HEK293 (cell line): ENCODE measurements around the gene MORN3.

Experiments
- ATF2 ChIP-seq: fragments of 450-650 bp; formaldehyde crosslinking; IDR thresholded peaks from 2 replicates; pipeline ENCODE4 v1.5.1; 2016; ENCODE audit warnings: missing biosample characterization, missing genetic modification characterization, low read depth
- GFI1B ChIP-seq: fragments of 450-650 bp; formaldehyde crosslinking; IDR thresholded peaks from 2 replicates; pipeline ENCODE4 v1.5.1; 2016; ENCODE audit warnings: missing biosample characterization, missing genetic modification characterization
- HOXA7 ChIP-seq: sonication (generic); formaldehyde crosslinking; IDR thresholded peaks from 2 replicates; pipeline ENCODE4 v1.8.1; 2022; ENCODE audit warnings: missing genetic modification reagents, borderline replicate concordance
- HOXC10 ChIP-seq: sonication (generic); formaldehyde crosslinking; IDR thresholded peaks from 2 replicates; pipeline ENCODE4 v1.8.1; 2023; ENCODE audit warnings: mild to moderate bottlenecking, missing genetic modification reagents
- INSM2 ChIP-seq: fragments of 450-650 bp; formaldehyde crosslinking; IDR thresholded peaks from 2 replicates; pipeline ENCODE4 v1.5.1; 2016; ENCODE audit warnings: missing biosample characterization, missing genetic modification characterization
- KLF8 ChIP-seq: fragments of 450-650 bp; formaldehyde crosslinking; IDR thresholded peaks from 2 replicates; pipeline ENCODE4 v1.5.1; 2016; ENCODE audit warnings: missing biosample characterization, missing genetic modification characterization
- PATZ1 ChIP-seq: fragments of 450-650 bp; formaldehyde crosslinking; IDR thresholded peaks from 2 replicates; pipeline ENCODE4 v1.5.1; 2016; ENCODE audit warnings: missing biosample characterization, missing genetic modification characterization
- PBX3 ChIP-seq: sonication (generic); formaldehyde crosslinking; IDR thresholded peaks from 2 replicates; pipeline ENCODE4 v1.8.1; 2022; ENCODE audit warnings: mild to moderate bottlenecking, moderate library complexity, missing genetic modification reagents
- ZBTB20 ChIP-seq: fragments of 450-650 bp; formaldehyde crosslinking; IDR thresholded peaks from 2 replicates; pipeline ENCODE4 v1.5.1; 2016; ENCODE audit warnings: missing biosample characterization, missing genetic modification characterization
- ZBTB44 ChIP-seq: fragments of 450-650 bp; IDR thresholded peaks from 2 replicates; pipeline ENCODE4 v1.5.1; 2018; ENCODE audit warnings: missing biosample characterization, mild to moderate bottlenecking, missing genetic modification characterization
- ZBTB6 ChIP-seq: fragments of 450-650 bp; formaldehyde crosslinking; IDR thresholded peaks from 2 replicates; pipeline ENCODE4 v1.5.1; 2017; ENCODE audit warnings: missing biosample characterization, missing genetic modification characterization
- ZFP3 ChIP-seq: fragments of 450-650 bp; formaldehyde crosslinking; IDR thresholded peaks from 2 replicates; pipeline ENCODE4 v1.5.1; 2016; ENCODE audit warnings: low read depth, missing biosample characterization, missing genetic modification characterization
- ZNF10 ChIP-seq: fragments of 450-650 bp; formaldehyde crosslinking; IDR thresholded peaks from 2 replicates; pipeline ENCODE4 v1.5.1; 2017; ENCODE audit warnings: missing biosample characterization, missing genetic modification characterization
- ZNF18 ChIP-seq: fragments of 450-650 bp; formaldehyde crosslinking; IDR thresholded peaks from 2 replicates; pipeline ENCODE4 v1.5.1; 2016; ENCODE audit warnings: missing biosample characterization, missing genetic modification characterization
- ZNF24 ChIP-seq: fragments of 450-650 bp; formaldehyde crosslinking; IDR thresholded peaks from 2 replicates; pipeline ENCODE4 v1.5.1; 2016; ENCODE audit warnings: missing biosample characterization, missing genetic modification characterization
- ZNF341 ChIP-seq: fragments of 450-650 bp; formaldehyde crosslinking; IDR thresholded peaks from 2 replicates; pipeline ENCODE4; 2016; ENCODE audit warnings: low read depth, missing biosample characterization, missing genetic modification characterization
- ZNF350 ChIP-seq: fragments of 450-650 bp; formaldehyde crosslinking; IDR thresholded peaks from 2 replicates; pipeline ENCODE4 v1.5.0; 2017; ENCODE audit warnings: missing biosample characterization, mild to moderate bottlenecking, missing genetic modification characterization
- ZNF354C ChIP-seq: fragments of 450-650 bp; formaldehyde crosslinking; IDR thresholded peaks from 2 replicates; pipeline ENCODE4 v1.5.1; 2016; ENCODE audit warnings: missing biosample characterization, missing genetic modification characterization, low read depth, borderline replicate concordance
- ZNF366 ChIP-seq: fragments of 450-650 bp; formaldehyde crosslinking; conservative IDR thresholded peaks from 2 replicates; pipeline ENCODE4 v1.5.1; 2016; ENCODE audit warnings: missing biosample characterization, missing genetic modification characterization
- ZNF433 ChIP-seq: fragments of 450-650 bp; formaldehyde crosslinking; IDR thresholded peaks from 2 replicates; pipeline ENCODE4 v1.5.1; 2016; ENCODE audit warnings: missing biosample characterization, missing genetic modification characterization, low read depth
- ZNF626 ChIP-seq: fragments of 450-650 bp; sonication (Bioruptor Pico); formaldehyde crosslinking; IDR thresholded peaks from 2 replicates; pipeline ENCODE4 v1.5.1; 2018; ENCODE audit warnings: missing biosample characterization, missing genetic modification characterization, inconsistent platforms
- ZNF777 ChIP-seq: fragments of 450-650 bp; formaldehyde crosslinking; IDR thresholded peaks from 2 replicates; pipeline ENCODE4 v1.5.1; 2017; ENCODE audit warnings: missing biosample characterization, missing genetic modification characterization, borderline replicate concordance
- ZNF785 ChIP-seq: fragments of 450-650 bp; formaldehyde crosslinking; IDR thresholded peaks from 2 replicates; pipeline ENCODE4 v1.5.1; 2016; ENCODE audit warnings: missing biosample characterization, missing genetic modification characterization
- ZSCAN30 ChIP-seq: fragments of 450-650 bp; IDR thresholded peaks from 2 replicates; pipeline ENCODE4 v1.5.1; 2018; ENCODE audit warnings: missing biosample characterization, mild to moderate bottlenecking, missing genetic modification characterization, moderate library complexity

The MORN3 gene

GRCh38 chr12:121717041-121717699, 47.7 kb upstream of the MORN3 start (continued):
- TF ChIP-seq PBX3 = no peak
- peak; percentile 77 for TF ChIP-seq ZNF366 (tag by site-specific recombination)
- 0 out of 2 replicates have a peak, but pooled peaks have one; percentile 53 for TF ChIP-seq ZNF24 (tag by site-specific recombination)
- no peak for TF ChIP-seq ZBTB20 (tag by site-specific recombination)
- TF ChIP-seq HOXA7 = no peak
- 0 out of 2 replicates have a peak, but pooled peaks have one; percentile 27 for TF ChIP-seq ATF2 (tag by site-specific recombination)
- 0 out of 2 replicates have a peak, but pooled peaks have one; percentile 40 for TF ChIP-seq KLF8 (tag by site-specific recombination)
- no peak for TF ChIP-seq ZSCAN30 (tag by site-specific recombination)
- TF ChIP-seq ZNF785 = no peak
- TF ChIP-seq ZNF350 (tag by site-specific recombination) = no peak
- TF ChIP-seq HOXC10 = no peak
- TF ChIP-seq ZNF777 (tag by site-specific recombination) = no peak
- no peak for TF ChIP-seq ZBTB44 (tag by site-specific recombination)
- TF ChIP-seq INSM2 = 0 out of 2 replicates have a peak, but pooled peaks have one; percentile 47
- no peak for TF ChIP-seq ZNF433 (tag by site-specific recombination)
- TF ChIP-seq ZBTB6 (tag by site-specific recombination) = no peak
- TF ChIP-seq ZFP3 = no peak
- no peak for TF ChIP-seq ZNF626 (tag by site-specific recombination)
- TF ChIP-seq GFI1B = peak; percentile 66; the same call in 1 of the 2 replicates
- peak; percentile 58; the same call in 1 of the 2 replicates for TF ChIP-seq PATZ1 (tag by site-specific recombination)
- no peak for TF ChIP-seq ZNF18
- TF ChIP-seq ZNF10 (tag by site-specific recombination) = 0 out of 2 replicates have a peak, but pooled peaks have one; percentile 30
- TF ChIP-seq ZNF341 (tag by site-specific recombination) = no peak
- no peak for TF ChIP-seq ZNF354C (tag by site-specific recombination)
